Measurements from ENCODE around the gene IGFN1. TPM values are rescaled to one million over a fixed set of nuclear protein-coding genes. Genes with fewer than 3 reads are reported as not detected.

The IGFN1 gene
- total RNA-seq, 2 experiments from 2014 or later = not detected

GRCh38 chr1:201217146-201217545, 26.5 kb downstream of the IGFN1 start:
- Mint-ChIP-seq H3K4me1 (no peaks in the 10 kb centered on the region), H3K27ac (no peak overlapping the region), H3K9me3 (no peaks in the 10 kb centered on the region), H3K36me3 (ENCODE audit: low read depth) (no peaks in the 10 kb centered on the region), H3K27me3 (no peaks in the 10 kb centered on the region), H3K4me3 (no peak overlapping the region)
- DNase-seq = peak; percentile 5
- ChIA-PET CTCF (no interaction called here), POLR2A (no interaction called here)

DNA sequence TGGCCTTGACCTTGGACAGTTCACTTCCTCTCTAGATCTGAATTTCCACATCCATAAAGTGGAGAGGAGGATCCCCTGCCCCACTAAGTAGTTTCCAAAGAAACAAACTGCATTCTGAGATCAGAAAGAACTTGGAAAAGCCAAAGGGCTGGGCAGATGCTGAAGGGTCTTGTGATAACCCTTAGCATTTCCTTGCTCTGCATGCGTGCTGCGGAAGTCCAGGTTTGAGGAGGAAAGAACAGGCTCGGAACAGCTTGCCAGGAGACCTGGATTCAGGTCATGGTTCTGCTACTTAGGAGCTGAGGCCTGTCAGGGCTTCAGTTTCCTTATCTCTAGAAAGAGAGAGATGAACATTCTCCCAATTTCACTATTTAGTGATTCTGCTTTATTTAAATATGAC, 27.2 kb downstream of the IGFN1 start:
- DNase-seq = no peak
- ChIA-PET CTCF (no interaction called here), POLR2A (no interaction called here)
- Mint-ChIP-seq H3K9me3 (no peaks in the 10 kb centered on the region), H3K27me3 (no peaks in the 10 kb centered on the region), H3K4me3 (no peak overlapping the region), H3K36me3 (ENCODE audit: low read depth) (no peaks in the 10 kb centered on the region), H3K27ac (no peak overlapping the region), H3K4me1 (no peaks in the 10 kb centered on the region)

GRCh38 chr1:201218409-201218808, 27.8 kb downstream of the IGFN1 start:
- H3K9me3 Mint-ChIP-seq = no peaks in the 10 kb centered on the region
- no peaks in the 10 kb centered on the region for H3K4me1 Mint-ChIP-seq
- CTCF ChIA-PET = no interaction called here
- no peak overlapping the region for H3K4me3 Mint-ChIP-seq
- POLR2A ChIA-PET = no interaction called here
- peak; percentile 14 for DNase-seq
- H3K27ac Mint-ChIP-seq = no peak overlapping the region
- H3K36me3 Mint-ChIP-seq (ENCODE audit: low read depth) = no peaks in the 10 kb centered on the region
- H3K27me3 Mint-ChIP-seq = no peaks in the 10 kb centered on the region

- Mint-ChIP-seq H3K27ac (no peak overlapping the region), H3K9me3 (no peaks in the 10 kb centered on the region), H3K27me3 (no peaks in the 10 kb centered on the region), H3K4me3 (no peak overlapping the region), H3K4me1 (no peaks in the 10 kb centered on the region), H3K36me3 (ENCODE audit: low read depth) (no peaks in the 10 kb centered on the region)
- POLR2A ChIA-PET = no interaction called here
- peak; percentile 8 for DNase-seq
- CTCF ChIA-PET = interaction anchor here (0.7 to 1.5 kb wide), 2 partner anchors 69 to 215 kb away, joined by 3 read pairs; no protein-coding TSS in a partner anchor
These were observed 29.1 kb downstream of the IGFN1 start for GRCh38 chr1:201219481-201220387.

DNA sequence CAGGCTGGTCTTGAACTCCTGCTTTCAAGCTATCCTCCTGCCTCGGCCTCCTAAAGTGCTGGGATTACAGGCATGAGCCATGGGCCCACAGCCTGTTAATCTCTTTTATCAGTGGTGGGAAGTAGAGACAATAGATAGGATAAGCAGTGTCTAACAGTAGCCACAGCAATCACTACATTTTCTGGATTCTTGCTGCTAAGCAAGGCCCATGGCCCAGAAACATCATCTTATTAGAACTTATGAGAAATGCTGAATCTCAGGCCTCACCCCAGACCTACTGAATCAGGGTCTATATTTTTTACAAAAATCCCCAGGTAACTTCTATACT, 29.7 kb downstream of the IGFN1 start:
- Mint-ChIP-seq H3K4me1 (no peaks in the 10 kb centered on the region), H3K36me3 (ENCODE audit: low read depth) (no peaks in the 10 kb centered on the region), H3K9me3 (no peaks in the 10 kb centered on the region), H3K27ac (no peak overlapping the region), H3K27me3 (no peaks in the 10 kb centered on the region), H3K4me3 (no peak overlapping the region)
- ChIA-PET CTCF (interaction anchor here (0.7 to 1.5 kb wide), 2 partner anchors 70 to 215 kb away, joined by 3 read pairs; no protein-coding TSS in a partner anchor), POLR2A (no interaction called here)
- DNase-seq = peak; percentile 5

DNA sequence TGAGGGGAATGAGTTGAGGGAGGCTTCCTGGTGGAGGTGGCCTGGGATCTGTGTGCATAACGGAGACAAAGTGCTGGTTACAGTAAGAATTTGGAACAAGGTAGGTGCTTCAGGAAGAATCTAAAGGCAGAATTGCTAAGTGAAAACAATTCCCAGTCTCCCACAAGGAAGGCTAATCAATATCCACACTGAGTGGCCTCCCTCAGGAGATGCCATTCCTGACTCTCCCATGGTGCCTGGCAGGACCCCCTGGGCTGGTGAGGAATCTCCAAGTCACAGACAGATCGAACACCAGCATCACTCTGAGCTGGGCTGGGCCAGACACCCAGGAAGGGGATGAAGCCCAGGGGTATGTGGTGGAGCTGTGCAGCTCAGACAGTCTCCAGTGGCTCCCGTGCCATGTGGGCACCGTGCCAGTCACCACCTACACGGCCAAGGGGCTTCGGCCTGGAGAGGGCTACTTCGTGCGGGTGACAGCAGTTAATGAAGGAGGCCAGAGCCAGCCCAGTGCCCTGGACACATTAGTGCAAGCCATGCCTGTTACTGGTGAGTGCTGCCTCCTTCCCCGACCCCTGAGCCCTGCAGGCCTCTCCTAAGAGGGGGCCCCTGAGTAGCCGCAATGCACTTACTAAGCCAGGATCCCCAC, 30.7 kb downstream of the IGFN1 start:
- Mint-ChIP-seq H3K36me3 (ENCODE audit: low read depth) (no peaks in the 10 kb centered on the region), H3K4me1 (no peaks in the 10 kb centered on the region), H3K4me3 (no peak overlapping the region), H3K27me3 (no peaks in the 10 kb centered on the region), H3K27ac (no peak overlapping the region), H3K9me3 (no peaks in the 10 kb centered on the region)
- ChIA-PET CTCF (interaction anchor here (0.5 to 1.5 kb wide), 3 partner anchors 71 to 165 kb away, joined by 3 read pairs; no protein-coding TSS in a partner anchor), POLR2A (no interaction called here)
- DNase-seq = peak; percentile 10

GRCh38 chr1:201222125-201222524, 31.5 kb downstream of the IGFN1 start:
- ChIA-PET CTCF (interaction anchor here (0.9 kb wide), 1 partner anchor 73 kb away, joined by 3 read pairs; no protein-coding TSS in a partner anchor), POLR2A (no interaction called here)
- H3K27me3 Mint-ChIP-seq = no peaks in the 10 kb centered on the region
- no peak overlapping the region for H3K4me3 Mint-ChIP-seq
- H3K4me1 Mint-ChIP-seq = no peaks in the 10 kb centered on the region
- H3K27ac Mint-ChIP-seq = no peak overlapping the region
- no peak for DNase-seq
- no peaks in the 10 kb centered on the region for H3K9me3 Mint-ChIP-seq
- no peaks in the 10 kb centered on the region for H3K36me3 Mint-ChIP-seq (ENCODE audit: low read depth)

DNA sequence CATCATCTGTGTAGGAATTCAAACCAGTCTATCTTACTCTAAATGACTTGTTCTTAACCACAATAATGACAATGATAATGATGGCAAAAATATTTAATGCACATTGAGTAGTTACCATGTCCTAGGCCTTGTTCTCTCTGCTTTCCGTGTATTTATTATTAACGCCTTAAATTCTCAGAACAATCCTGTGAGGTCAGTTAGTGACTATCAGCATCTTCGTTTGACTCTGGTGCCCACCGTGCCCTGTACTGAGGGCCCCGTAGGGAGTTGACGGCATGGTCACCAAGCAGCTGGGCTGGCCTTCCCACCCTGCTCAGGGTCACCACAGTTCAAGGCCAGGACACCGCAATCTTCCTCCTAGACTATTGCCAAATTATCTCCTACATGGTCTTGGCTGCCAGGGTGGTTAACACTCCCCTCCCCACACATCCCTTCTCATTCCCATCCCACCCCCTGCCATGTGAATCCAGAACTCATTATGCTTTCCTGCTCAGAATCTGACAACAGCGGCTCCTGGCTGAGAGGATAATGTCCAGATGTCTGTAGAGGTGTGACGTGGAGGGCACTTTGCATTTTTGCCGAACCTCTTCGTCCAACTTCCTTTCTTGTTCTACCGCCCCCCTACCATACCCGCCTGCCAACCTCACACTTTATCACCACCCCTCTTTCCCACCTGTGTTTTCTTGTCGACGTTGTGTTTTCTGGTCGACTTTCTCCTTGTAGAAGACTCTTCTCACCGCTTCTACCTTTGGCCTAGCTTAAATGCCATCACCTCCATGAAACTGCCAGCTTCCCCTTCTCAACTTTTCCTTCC, 33.4 kb downstream of the IGFN1 start:
- POLR2A ChIA-PET = no interaction called here
- Mint-ChIP-seq H3K9me3 (no peaks in the 10 kb centered on the region), H3K27ac (no peak overlapping the region), H3K36me3 (ENCODE audit: low read depth) (no peaks in the 10 kb centered on the region), H3K4me1 (no peaks in the 10 kb centered on the region), H3K4me3 (no peak overlapping the region), H3K27me3 (no peaks in the 10 kb centered on the region)
- CTCF ChIA-PET = interaction anchor here (0.8 to 1.2 kb wide), 2 partner anchors 32 to 55 kb away, joined by 3 to 4 read pairs; no protein-coding TSS in a partner anchor
- DNase-seq = peak; percentile 9

- H3K4me3 Mint-ChIP-seq = no peak overlapping the region
- peak; percentile 11 for DNase-seq
- H3K27me3 Mint-ChIP-seq = peaks cover under 1% of the 10 kb centered on the region
- H3K4me1 Mint-ChIP-seq = no peaks in the 10 kb centered on the region
- H3K9me3 Mint-ChIP-seq = no peaks in the 10 kb centered on the region
- H3K36me3 Mint-ChIP-seq (ENCODE audit: low read depth) = no peaks in the 10 kb centered on the region
- H3K27ac Mint-ChIP-seq = no peak overlapping the region
- ChIA-PET POLR2A (no interaction called here), CTCF (no interaction called here)
These were observed 34.2 kb downstream of the IGFN1 start for GRCh38 chr1:201224666-201225370.

GRCh38 chr1:201226178-201226514, 35.5 kb downstream of the IGFN1 start:
- CTCF ChIA-PET = no interaction called here

DNA sequence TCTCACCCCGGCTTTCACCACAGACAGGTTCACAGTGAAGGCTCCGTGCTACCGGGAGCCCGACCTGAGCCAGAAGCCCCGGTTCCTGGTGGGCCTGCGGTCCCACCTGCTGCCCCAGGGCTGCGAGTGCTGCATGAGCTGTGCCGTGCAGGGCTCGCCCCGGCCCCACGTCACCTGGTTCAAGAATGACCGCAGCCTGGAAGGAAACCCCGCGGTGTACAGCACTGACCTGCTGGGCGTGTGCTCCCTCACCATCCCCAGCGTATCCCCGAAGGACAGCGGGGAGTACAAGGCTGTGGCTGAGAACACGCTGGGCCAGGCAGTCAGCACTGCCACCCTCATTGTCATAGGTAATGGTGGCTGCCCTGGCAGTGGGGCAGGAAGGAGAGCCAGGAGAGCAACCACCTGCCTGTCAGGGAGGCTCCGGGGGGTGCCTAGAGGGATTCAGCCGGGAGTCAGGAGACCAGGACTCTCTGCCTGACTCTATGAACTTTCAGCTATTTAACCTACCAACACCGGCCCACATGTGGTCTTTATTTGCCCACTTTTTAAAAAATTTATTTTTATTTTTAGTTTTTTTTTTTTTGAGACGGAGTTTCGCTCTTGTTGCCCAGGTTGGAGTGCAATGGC, 36.4 kb downstream of the IGFN1 start:
- no peak overlapping the region for H3K4me3 Mint-ChIP-seq
- ChIA-PET POLR2A (no interaction called here), CTCF (interaction anchor here (0.7 kb wide), 1 partner anchor 538 kb away, joined by 3 read pairs; no protein-coding TSS in a partner anchor)
- H3K27ac Mint-ChIP-seq = no peak overlapping the region
- no peaks in the 10 kb centered on the region for H3K9me3 Mint-ChIP-seq
- peak; percentile 12 for DNase-seq
- no peaks in the 10 kb centered on the region for H3K36me3 Mint-ChIP-seq (ENCODE audit: low read depth)
- H3K27me3 Mint-ChIP-seq = peaks cover 18% of the 10 kb centered on the region
- H3K4me1 Mint-ChIP-seq = no peaks in the 10 kb centered on the region

More at GRCh38 chr1:201226178-201226514, 35.5 kb downstream of the IGFN1 start:
- no peaks in the 10 kb centered on the region for H3K4me1 Mint-ChIP-seq
- POLR2A ChIA-PET = no interaction called here
- no peak overlapping the region for H3K4me3 Mint-ChIP-seq
- DNase-seq = peak; percentile 5
- peaks cover 12% of the 10 kb centered on the region for H3K27me3 Mint-ChIP-seq
- H3K36me3 Mint-ChIP-seq (ENCODE audit: low read depth) = no peaks in the 10 kb centered on the region
- no peak overlapping the region for H3K27ac Mint-ChIP-seq
- no peaks in the 10 kb centered on the region for H3K9me3 Mint-ChIP-seq
